Measurements from ENCODE around the gene SLC23A2. TPM values are rescaled to one million over a fixed set of nuclear protein-coding genes. Genes with fewer than 3 reads are reported as not detected.

The SLC23A2 gene
- polyA plus RNA-seq, 2 donors, result 3.1 TPM

DNA sequence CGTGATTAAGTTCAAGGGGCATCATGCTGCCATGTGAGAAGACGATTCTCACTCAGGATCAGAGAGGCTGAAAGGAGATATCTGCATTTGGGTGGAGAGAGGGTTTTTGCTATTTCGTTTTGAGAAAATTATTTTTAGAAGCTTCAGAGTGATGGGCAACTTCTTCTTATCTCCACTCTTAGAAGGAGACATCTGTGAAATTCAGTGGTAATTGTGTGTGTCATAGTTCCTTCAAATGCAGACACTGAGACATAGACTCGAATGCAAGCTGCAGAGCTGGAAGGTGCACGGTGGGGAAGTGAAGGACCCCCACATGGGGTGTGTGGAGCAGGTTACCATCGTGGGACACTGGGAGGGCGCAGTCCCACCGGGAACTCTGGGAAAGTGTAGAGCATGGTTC lies 162.8 kb downstream of the SLC23A2 start:
- Histone ChIP-seq H3K27ac (ENCODE audit: low read depth in 2 of 2, low read length in 1 of 2) (no peak overlapping the region), H3K36me3 (ENCODE audit: control insufficient read depth in 2 of 2, insufficient read depth in 2 of 2, low read length in 1 of 2) (no peaks in the 10 kb centered on the region), H3K9me3 (ENCODE audit: control insufficient read depth in 2 of 2, insufficient read depth in 1 of 2, low read depth in 1 of 2, low read length in 1 of 2) (no peaks in the 10 kb centered on the region), H3K27me3 (ENCODE audit: control insufficient read depth in 1 of 2, insufficient read depth in 2 of 2, low read length in 2 of 2) (no peaks in the 10 kb centered on the region), H3K4me1 (ENCODE audit: control insufficient read depth in 2 of 2, insufficient read depth in 2 of 2, low read length in 1 of 2) (no peaks in the 10 kb centered on the region), H3K4me3 (ENCODE audit: low read depth in 1 of 2, low read length in 2 of 2) (no peak overlapping the region)
- WGBS, 2 donors, result 69 to 75% methylated on average over 8 of the region's 8 CpGs

GRCh38 chr20:4837760-4838159 lies 163.6 kb downstream of the SLC23A2 start:
- WGBS, 2 donors, result 73 to 83% methylated on average over 2 of the region's 2 CpGs
- Histone ChIP-seq H3K4me3 (ENCODE audit: low read depth in 1 of 2, low read length in 2 of 2) (no peak overlapping the region), H3K9me3 (ENCODE audit: control insufficient read depth in 2 of 2, insufficient read depth in 1 of 2, low read depth in 1 of 2, low read length in 1 of 2) (no peaks in the 10 kb centered on the region), H3K36me3 (ENCODE audit: control insufficient read depth in 2 of 2, insufficient read depth in 2 of 2, low read length in 1 of 2) (no peaks in the 10 kb centered on the region), H3K27me3 (ENCODE audit: control insufficient read depth in 1 of 2, insufficient read depth in 2 of 2, low read length in 2 of 2) (no peaks in the 10 kb centered on the region), H3K27ac (ENCODE audit: low read depth in 2 of 2, low read length in 1 of 2) (no peak overlapping the region), H3K4me1 (ENCODE audit: control insufficient read depth in 2 of 2, insufficient read depth in 2 of 2, low read length in 1 of 2) (no peaks in the 10 kb centered on the region)

DNA sequence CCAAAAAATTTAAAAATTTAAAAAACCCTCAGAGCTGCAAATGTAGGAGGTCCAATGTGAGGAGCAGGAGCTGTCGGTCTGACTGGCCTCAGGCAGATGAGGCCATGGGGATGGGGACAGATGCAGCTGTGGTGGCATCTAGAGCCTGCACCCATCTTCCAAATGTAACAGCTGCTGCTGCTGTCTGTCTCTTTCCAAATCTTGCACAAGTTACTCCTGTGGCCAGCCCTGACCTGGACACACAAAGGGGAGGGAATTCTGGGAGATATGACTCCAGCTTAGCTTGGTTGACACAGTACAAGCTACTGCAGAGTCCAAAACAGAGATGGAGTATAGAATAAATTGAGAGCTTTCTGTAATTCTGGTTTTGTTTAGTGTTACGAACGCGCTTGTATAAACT lies 164.4 kb downstream of the SLC23A2 start:
- no peaks in the 10 kb centered on the region for H3K27me3 ChIP-seq (ENCODE audit: control insufficient read depth in 1 of 2, insufficient read depth in 2 of 2, low read length in 2 of 2)
- H3K9me3 ChIP-seq (ENCODE audit: control insufficient read depth in 2 of 2, insufficient read depth in 1 of 2, low read depth in 1 of 2, low read length in 1 of 2), result no peaks in the 10 kb centered on the region
- H3K4me3 ChIP-seq (ENCODE audit: low read depth in 1 of 2, low read length in 2 of 2), result no peak overlapping the region
- no peak overlapping the region for H3K27ac ChIP-seq (ENCODE audit: low read depth in 2 of 2, low read length in 1 of 2)
- 59 to 68% methylated on average over 4 of the region's 4 CpGs for WGBS, 2 donors
- H3K36me3 ChIP-seq (ENCODE audit: control insufficient read depth in 2 of 2, insufficient read depth in 2 of 2, low read length in 1 of 2), result no peaks in the 10 kb centered on the region
- H3K4me1 ChIP-seq (ENCODE audit: control insufficient read depth in 2 of 2, insufficient read depth in 2 of 2, low read length in 1 of 2), result no peaks in the 10 kb centered on the region

DNA sequence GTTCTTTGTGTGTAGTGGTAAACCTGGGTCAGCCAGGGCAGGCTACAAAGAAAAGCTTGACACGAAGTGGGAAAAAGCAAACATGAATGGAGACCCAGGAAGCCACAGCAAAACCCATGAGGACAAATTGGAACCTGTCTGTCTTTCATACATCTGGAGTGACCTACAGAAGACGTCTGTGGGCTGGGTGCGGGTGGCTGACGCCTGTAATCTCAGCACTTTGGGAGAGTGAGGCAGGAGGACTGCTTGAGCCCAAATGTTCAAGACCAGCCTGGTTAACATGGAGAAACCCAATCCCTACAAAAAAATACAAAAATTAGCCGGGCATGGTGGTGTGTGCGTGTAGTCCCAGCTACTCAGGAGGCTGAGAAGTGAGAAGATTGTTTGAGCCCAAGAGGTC lies 164.8 kb downstream of the SLC23A2 start:
- Histone ChIP-seq H3K27ac (ENCODE audit: low read depth in 2 of 2, low read length in 1 of 2) (no peak overlapping the region), H3K27me3 (ENCODE audit: control insufficient read depth in 1 of 2, insufficient read depth in 2 of 2, low read length in 2 of 2) (no peaks in the 10 kb centered on the region), H3K36me3 (ENCODE audit: control insufficient read depth in 2 of 2, insufficient read depth in 2 of 2, low read length in 1 of 2) (no peaks in the 10 kb centered on the region), H3K4me3 (ENCODE audit: low read depth in 1 of 2, low read length in 2 of 2) (no peak overlapping the region), H3K4me1 (ENCODE audit: control insufficient read depth in 2 of 2, insufficient read depth in 2 of 2, low read length in 1 of 2) (no peaks in the 10 kb centered on the region), H3K9me3 (ENCODE audit: control insufficient read depth in 2 of 2, insufficient read depth in 1 of 2, low read depth in 1 of 2, low read length in 1 of 2) (no peaks in the 10 kb centered on the region)
- 79 to 81% methylated on average over 6 of the region's 6 CpGs for WGBS, 2 donors

GRCh38 chr20:4835244-4836177 lies 165.8 kb downstream of the SLC23A2 start:
- Histone ChIP-seq H3K4me1 (ENCODE audit: control insufficient read depth in 2 of 2, insufficient read depth in 2 of 2, low read length in 1 of 2) (no peaks in the 10 kb centered on the region), H3K4me3 (ENCODE audit: low read depth in 1 of 2, low read length in 2 of 2) (no peak overlapping the region), H3K36me3 (ENCODE audit: control insufficient read depth in 2 of 2, insufficient read depth in 2 of 2, low read length in 1 of 2) (no peaks in the 10 kb centered on the region), H3K27me3 (ENCODE audit: control insufficient read depth in 1 of 2, insufficient read depth in 2 of 2, low read length in 2 of 2) (no peaks in the 10 kb centered on the region), H3K9me3 (ENCODE audit: control insufficient read depth in 2 of 2, insufficient read depth in 1 of 2, low read depth in 1 of 2, low read length in 1 of 2) (no peaks in the 10 kb centered on the region), H3K27ac (ENCODE audit: low read depth in 2 of 2, low read length in 1 of 2) (no peak overlapping the region)
- WGBS, 2 donors, result 47 to 49% methylated on average over 16 of the region's 16 CpGs

DNA sequence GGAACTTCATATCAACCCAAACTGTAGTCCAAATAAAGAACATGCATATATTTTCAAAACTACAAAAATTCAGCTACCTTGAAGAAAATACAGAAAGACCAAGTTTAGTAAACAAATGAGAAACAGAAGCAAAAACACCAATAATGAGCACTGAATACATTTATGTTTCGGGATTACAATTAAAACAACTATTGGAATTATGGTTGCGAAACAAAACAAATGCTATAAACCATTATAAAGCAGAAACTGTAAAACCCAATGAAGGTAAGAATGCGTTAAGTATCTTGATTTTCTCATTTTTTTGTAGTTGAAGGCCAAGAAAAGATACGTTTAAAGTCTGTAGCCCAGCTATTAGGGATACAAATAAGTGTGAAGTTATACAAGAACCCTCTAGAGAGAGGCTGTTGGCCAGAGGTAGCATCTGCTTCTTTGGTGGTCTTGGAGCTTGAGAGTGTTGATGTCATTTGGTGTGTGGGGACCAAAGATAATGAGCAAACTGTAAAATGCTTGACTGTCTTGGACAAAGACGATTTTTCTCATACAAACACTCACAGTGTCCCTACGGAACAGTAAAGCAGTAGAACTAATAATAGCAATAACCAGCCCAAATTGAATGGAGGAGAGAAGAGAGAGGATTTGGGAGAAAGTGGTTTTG lies 168.1 kb downstream of the SLC23A2 start:
- H3K27ac ChIP-seq (ENCODE audit: low read depth in 2 of 2, low read length in 1 of 2), result no peak overlapping the region
- H3K4me3 ChIP-seq (ENCODE audit: low read depth in 1 of 2, low read length in 2 of 2), result no peak overlapping the region
- H3K4me1 ChIP-seq (ENCODE audit: control insufficient read depth in 2 of 2, insufficient read depth in 2 of 2, low read length in 1 of 2), result no peaks in the 10 kb centered on the region
- WGBS, 2 donors, result 77 to 81% methylated on average over 6 of the region's 6 CpGs
- no peaks in the 10 kb centered on the region for H3K27me3 ChIP-seq (ENCODE audit: control insufficient read depth in 1 of 2, insufficient read depth in 2 of 2, low read length in 2 of 2)
- H3K36me3 ChIP-seq (ENCODE audit: control insufficient read depth in 2 of 2, insufficient read depth in 2 of 2, low read length in 1 of 2), result no peaks in the 10 kb centered on the region
- no peaks in the 10 kb centered on the region for H3K9me3 ChIP-seq (ENCODE audit: control insufficient read depth in 2 of 2, insufficient read depth in 1 of 2, low read depth in 1 of 2, low read length in 1 of 2)

DNA sequence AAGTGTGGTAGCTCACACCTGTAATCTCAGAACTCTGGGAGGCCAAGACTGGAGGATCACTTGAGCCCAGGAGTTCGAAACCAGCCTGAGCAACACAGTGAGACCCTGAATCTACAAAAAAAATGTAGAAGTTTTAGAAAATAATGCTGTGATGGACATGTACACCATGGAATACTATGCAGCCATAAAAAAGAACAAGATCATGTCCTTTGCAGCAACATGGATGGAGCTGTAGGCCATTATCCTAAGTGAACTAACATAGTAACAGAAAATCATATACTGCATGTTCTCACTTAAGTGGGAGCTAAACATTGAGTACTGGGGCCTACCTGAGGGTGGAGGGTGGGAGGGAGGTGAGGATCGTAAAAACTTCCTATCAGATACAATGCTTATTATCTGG lies 168.8 kb downstream of the SLC23A2 start:
- no peaks in the 10 kb centered on the region for H3K36me3 ChIP-seq (ENCODE audit: control insufficient read depth in 2 of 2, insufficient read depth in 2 of 2, low read length in 1 of 2)
- H3K27ac ChIP-seq (ENCODE audit: low read depth in 2 of 2, low read length in 1 of 2), result no peak overlapping the region
- H3K9me3 ChIP-seq (ENCODE audit: control insufficient read depth in 2 of 2, insufficient read depth in 1 of 2, low read depth in 1 of 2, low read length in 1 of 2), result no peaks in the 10 kb centered on the region
- no peaks in the 10 kb centered on the region for H3K4me1 ChIP-seq (ENCODE audit: control insufficient read depth in 2 of 2, insufficient read depth in 2 of 2, low read length in 1 of 2)
- H3K27me3 ChIP-seq (ENCODE audit: control insufficient read depth in 1 of 2, insufficient read depth in 2 of 2, low read length in 2 of 2), result no peaks in the 10 kb centered on the region
- 80 to 84% methylated on average over 2 of the region's 2 CpGs for WGBS, 2 donors
- H3K4me3 ChIP-seq (ENCODE audit: low read depth in 1 of 2, low read length in 2 of 2), result no peak overlapping the region

GRCh38 chr20:4830696-4831095 lies 170.6 kb downstream of the SLC23A2 start:
- 34 to 48% methylated on average over 2 of the region's 2 CpGs for WGBS, 2 donors
- H3K4me1 ChIP-seq (ENCODE audit: control insufficient read depth in 2 of 2, insufficient read depth in 2 of 2, low read length in 1 of 2), result no peaks in the 10 kb centered on the region
- no peaks in the 10 kb centered on the region for H3K9me3 ChIP-seq (ENCODE audit: control insufficient read depth in 2 of 2, insufficient read depth in 1 of 2, low read depth in 1 of 2, low read length in 1 of 2)
- H3K36me3 ChIP-seq (ENCODE audit: control insufficient read depth in 2 of 2, insufficient read depth in 2 of 2, low read length in 1 of 2), result no peaks in the 10 kb centered on the region
- H3K27me3 ChIP-seq (ENCODE audit: control insufficient read depth in 1 of 2, insufficient read depth in 2 of 2, low read length in 2 of 2), result no peaks in the 10 kb centered on the region
- H3K4me3 ChIP-seq (ENCODE audit: low read depth in 1 of 2, low read length in 2 of 2), result no peak overlapping the region
- H3K27ac ChIP-seq (ENCODE audit: low read depth in 2 of 2, low read length in 1 of 2), result no peak overlapping the region

DNA sequence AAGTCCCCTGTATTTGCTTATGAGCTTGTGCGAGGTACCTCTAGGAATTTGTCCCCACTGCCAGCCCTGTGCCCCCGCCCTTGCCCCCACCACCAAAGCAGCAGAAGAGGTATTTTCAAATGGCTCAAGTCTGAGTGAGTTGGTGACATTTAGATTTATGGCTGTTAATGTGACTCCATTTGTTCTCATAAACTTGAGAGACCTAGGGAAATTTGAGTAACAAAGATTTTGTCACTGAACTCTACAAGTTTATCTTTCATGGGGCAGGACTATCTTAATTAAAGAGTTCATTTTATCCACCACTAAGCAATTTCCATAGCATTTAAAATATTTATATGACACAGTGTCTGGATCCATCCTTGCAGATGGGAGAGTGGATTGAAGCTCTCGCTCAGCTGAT lies 171.1 kb downstream of the SLC23A2 start:
- Histone ChIP-seq H3K9me3 (ENCODE audit: control insufficient read depth in 2 of 2, insufficient read depth in 1 of 2, low read depth in 1 of 2, low read length in 1 of 2) (no peaks in the 10 kb centered on the region), H3K27ac (ENCODE audit: low read depth in 2 of 2, low read length in 1 of 2) (no peak overlapping the region)
- 66 to 90% methylated on average over 3 of the region's 3 CpGs for WGBS, 2 donors

More for the DNA sequence above, 171.1 kb downstream of the SLC23A2 start:
- Histone ChIP-seq H3K4me1 (ENCODE audit: control insufficient read depth in 2 of 2, insufficient read depth in 2 of 2, low read length in 1 of 2) (no peaks in the 10 kb centered on the region), H3K4me3 (ENCODE audit: low read depth in 1 of 2, low read length in 2 of 2) (no peak overlapping the region), H3K27me3 (ENCODE audit: control insufficient read depth in 1 of 2, insufficient read depth in 2 of 2, low read length in 2 of 2) (no peaks in the 10 kb centered on the region), H3K36me3 (ENCODE audit: control insufficient read depth in 2 of 2, insufficient read depth in 2 of 2, low read length in 1 of 2) (no peaks in the 10 kb centered on the region)

Data from esophagus (tissue), 2 donors.